Mammary epithelial cell (primary cell): ENCODE data around the gene SERAC1.

Experiments used
- CTCF ChIP-seq, 2 donors: IDR thresholded peaks in 1 of 2; conservative IDR thresholded peaks in 1 of 2; 2 replicates each; pipeline ENCODE4 v1.5.1; 2011 to 2012; ENCODE audit warnings: inconsistent platforms in 2 of 2, low read length in 2 of 2, mild to moderate bottlenecking in 2 of 2, control low read depth in 1 of 2, low read depth in 1 of 2; ENCODE audit not compliant: insufficient read depth in 1 of 2; ENCODE audit errors: extremely low read depth in 1 of 2
- EZH2 ChIP-seq: IDR thresholded peaks from 2 replicates; pipeline ENCODE4 v1.6.1; 2012; ENCODE audit warnings: low read length, inconsistent platforms, borderline replicate concordance

DNA sequence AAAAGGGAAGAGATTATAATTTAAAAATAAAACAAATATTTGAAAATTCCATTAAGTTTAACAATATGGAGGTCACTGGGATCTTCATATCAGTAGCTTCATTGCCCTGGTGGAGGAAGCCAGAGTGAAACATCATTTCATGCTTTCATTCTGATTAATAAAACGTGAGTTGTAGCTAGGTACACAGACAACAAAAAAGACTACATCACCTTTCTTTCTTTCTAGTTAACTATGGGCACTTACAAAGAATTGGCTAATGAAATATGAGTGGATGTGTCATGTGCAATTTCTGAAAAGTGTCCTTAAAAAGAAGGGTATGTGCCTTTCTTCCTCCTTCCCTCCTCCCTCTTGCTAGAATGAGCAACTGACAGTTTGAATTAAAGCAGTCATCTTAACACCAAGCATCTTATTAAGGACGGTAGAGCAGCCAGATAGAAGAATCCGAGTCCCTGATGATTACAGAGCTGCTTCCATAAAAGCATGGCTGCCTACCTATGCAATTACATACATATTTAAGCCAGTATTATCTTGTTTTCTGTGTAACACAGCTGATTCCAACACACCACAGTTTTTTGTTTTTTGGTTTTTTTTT is 3.4 kb downstream of the SERAC1 start:
- TF ChIP-seq EZH2 (no peak), CTCF (conservative IDR thresholded peaks at IDR 0.05 in 1 of 2, IDR thresholded peaks at IDR 0.05 in 1 of 2; ENCODE audit: extremely low read depth in 1 of 2, insufficient read depth in 1 of 2, low read depth in 1 of 2, low read length in 2 of 2) (no peak)
